HT-29 (cell line): ENCODE data around the gene CYBRD1. TPM values are rescaled to one million over a fixed set of nuclear protein-coding genes. Genes with fewer than 3 reads are reported as not detected.

Experiments used
- DNase-seq: peaks from one replicate; pipeline ENCODE4 v3.0.0-alpha.2; 2015; ENCODE audit warnings: low spot score
- small RNA-seq: library from RNA; depleted of rRNA; stranded (forward); fragments of <200 nt; gene quantifications from one replicate; pipeline ENCODE3, GENCODE V24; 2014
- total RNA-seq: library from RNA; depleted of rRNA; stranded (reverse); fragments of >200 nt; shearing (Covaris generic); gene quantifications from 2 replicates; pipeline ENCODE4 v1.2.3, GENCODE V29; 2014; rRNA removed

Gene CYBRD1
- total RNA-seq, 1 experiment from 2014 or later: 0.64 TPM

GRCh38 chr2:171600126-171600525 is 77.9 kb downstream of the CYBRD1 start:
- DNase-seq: no peak

- DNase-seq: no peak
Observed at GRCh38 chr2:171602352-171602751, 80.1 kb downstream of the CYBRD1 start.

Small RNAs within 50 kb of the gene (small RNA-seq; reads per million reads assigned to genes)
- gene AC007969.2 (not detected), gene RPL21P38 (0.22 reads per million)

Other genes with a start within 250 kb of the CYBRD1 start
- 6.9 and 10.7 TPM in 2 replicates for gene METTL8, start 88.5 kb upstream of the CYBRD1 start, total RNA-seq
- 3.8 and 4.4 TPM in 2 replicates for gene DCAF17, start 88.2 kb upstream of the CYBRD1 start, total RNA-seq
- 27.0 and 32.4 TPM in 2 replicates for gene DYNC1I2, start 165.0 kb downstream of the CYBRD1 start, total RNA-seq